ENCODE results near the gene CELSR3.

Gene CELSR3

GRCh38 chr3:48688032-48688736 lies 25.5 kb upstream of the CELSR3 start:
- DNase-seq (ENCODE audit: low read depth in 2 of 3, low spot score in 1 of 3) = no peak

- no peak for DNase-seq (ENCODE audit: low read depth in 2 of 3, low spot score in 1 of 3)
Measured at GRCh38 chr3:48687220-48687678, 24.6 kb upstream of the CELSR3 start.

- DNase-seq (ENCODE audit: low read depth in 2 of 3, low spot score in 1 of 3) = no peak
Measured at GRCh38 chr3:48686538-48687219, 24.0 kb upstream of the CELSR3 start.

GRCh38 chr3:48685603-48686511 lies 23.2 kb upstream of the CELSR3 start, which contains the start of gene NCKIPSD:
TSS of gene NCKIPSD (minus strand) at chr3:48685915. CDS start at chr3:48685807, 108 bp downstream.
- DNase-seq (ENCODE audit: low read depth in 2 of 3, low spot score in 1 of 3) = peak; percentile 81 to 91 (median 88)

GRCh38 chr3:48685293-48685602 lies 22.6 kb upstream of the CELSR3 start:
- DNase-seq (ENCODE audit: low read depth in 2 of 3, low spot score in 1 of 3) = no peak

GRCh38 chr3:48684480-48685143 lies 21.9 kb upstream of the CELSR3 start:
- no peak for DNase-seq (ENCODE audit: low read depth in 2 of 3, low spot score in 1 of 3)

GRCh38 chr3:48684054-48684349 lies 21.3 kb upstream of the CELSR3 start:
- DNase-seq (ENCODE audit: low read depth in 2 of 3, low spot score in 1 of 3) = no peak

GRCh38 chr3:48682786-48683185 lies 20.1 kb upstream of the CELSR3 start:
- DNase-seq (ENCODE audit: low read depth in 2 of 3, low spot score in 1 of 3) = no peak

- no peak for DNase-seq (ENCODE audit: low read depth in 2 of 3, low spot score in 1 of 3)
Measured at GRCh38 chr3:48681974-48682610, 19.4 kb upstream of the CELSR3 start.

GRCh38 chr3:48681541-48681880 lies 18.8 kb upstream of the CELSR3 start:
- no peak for DNase-seq (ENCODE audit: low read depth in 2 of 3, low spot score in 1 of 3)

- no peak for DNase-seq (ENCODE audit: low read depth in 2 of 3, low spot score in 1 of 3)
Measured at GRCh38 chr3:48680811-48681540, 18.3 kb upstream of the CELSR3 start.

GRCh38 chr3:48679411-48680391 lies 17.0 kb upstream of the CELSR3 start:
- no peak for DNase-seq (ENCODE audit: low read depth in 2 of 3, low spot score in 1 of 3)

GRCh38 chr3:48678566-48679380 lies 16.1 kb upstream of the CELSR3 start:
- no peak for DNase-seq (ENCODE audit: low read depth in 2 of 3, low spot score in 1 of 3)

GRCh38 chr3:48678056-48678455 lies 15.4 kb upstream of the CELSR3 start:
- no peak for DNase-seq (ENCODE audit: low read depth in 2 of 3, low spot score in 1 of 3)

GRCh38 chr3:48674505-48674904 lies 11.8 kb upstream of the CELSR3 start:
- no peak for DNase-seq (ENCODE audit: low read depth in 2 of 3, low spot score in 1 of 3)

GRCh38 chr3:48672522-48672921 lies 9.8 kb upstream of the CELSR3 start:
- DNase-seq (ENCODE audit: low read depth in 2 of 3, low spot score in 1 of 3) = no peak

GRCh38 chr3:48664929-48665328 lies 2.2 kb upstream of the CELSR3 start:
- no peak for DNase-seq (ENCODE audit: low read depth in 2 of 3, low spot score in 1 of 3)

- no peak for DNase-seq (ENCODE audit: low read depth in 2 of 3, low spot score in 1 of 3)
Measured at GRCh38 chr3:48664313-48664644, 1.6 kb upstream of the CELSR3 start.
